GM18526 (cell line): ENCODE measurements around the gene DEAF1.

Experiments used
- POLR2A ChIP-seq: IDR thresholded peaks from 3 replicates; pipeline ENCODE4 v1.6.1; 2011; ENCODE audit not compliant: insufficient read length; ENCODE audit errors: extremely low read depth

Gene DEAF1

DNA sequence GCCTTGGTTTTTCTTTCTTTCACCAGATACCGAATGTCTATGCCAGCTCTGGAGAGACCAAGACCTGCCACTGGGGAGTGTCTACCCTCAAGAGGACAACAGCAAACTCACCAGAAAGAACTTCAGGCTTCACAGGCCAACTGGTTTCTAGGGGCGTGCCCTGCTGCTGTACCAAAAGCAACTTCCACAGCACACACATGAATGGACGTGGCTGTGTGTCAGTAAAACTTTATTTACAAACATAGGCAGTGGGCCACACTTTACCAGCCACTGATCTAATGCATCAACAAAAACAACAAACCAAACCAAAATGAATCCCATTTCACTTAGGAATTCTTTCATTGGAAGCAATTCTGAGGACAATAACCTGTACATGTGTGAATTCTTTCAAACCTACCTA is 16.7 kb downstream of the DEAF1 start:
- no peak for TF ChIP-seq POLR2A

DNA sequence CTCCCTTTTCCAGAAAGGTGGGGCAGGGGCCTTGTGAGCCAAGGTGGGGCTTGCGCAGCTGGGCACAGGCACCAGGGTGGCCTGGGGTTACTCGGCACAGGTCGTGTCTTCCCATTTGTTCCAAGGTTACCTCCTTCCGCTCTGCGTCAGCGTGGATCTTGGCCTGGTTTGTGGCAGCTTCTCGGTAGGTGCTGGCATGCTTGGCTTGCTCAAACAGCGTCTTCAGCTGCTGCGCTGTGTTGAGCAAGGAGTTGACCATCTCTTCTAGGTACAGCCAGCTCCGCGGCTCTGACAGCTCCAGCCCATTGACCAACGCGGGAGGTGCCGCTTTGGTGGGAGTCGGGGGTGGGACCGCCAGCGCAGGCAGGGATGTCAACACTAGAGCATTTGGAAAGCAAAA is 20.6 kb downstream of the DEAF1 start:
- TF ChIP-seq POLR2A: no peak

DNA sequence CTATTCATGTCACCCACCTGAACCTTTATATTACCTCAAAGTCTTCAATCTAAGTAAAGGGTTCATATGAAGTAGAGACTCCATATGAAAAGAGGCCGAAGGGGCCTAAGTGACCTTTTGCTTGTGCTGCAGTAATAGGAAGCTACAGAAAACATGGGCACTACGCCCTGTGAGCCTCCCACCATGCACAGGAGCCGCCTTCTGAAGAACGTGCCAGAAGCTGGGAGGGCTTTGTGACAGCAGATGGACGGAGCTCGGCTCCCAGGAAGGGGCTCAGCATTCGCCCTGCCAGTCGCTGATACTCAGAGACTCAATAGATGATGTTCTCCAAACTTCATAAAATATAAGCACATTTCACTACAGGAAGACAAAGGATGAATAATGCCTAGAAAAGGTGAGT is 21.2 kb downstream of the DEAF1 start:
- no peak for TF ChIP-seq POLR2A

DNA sequence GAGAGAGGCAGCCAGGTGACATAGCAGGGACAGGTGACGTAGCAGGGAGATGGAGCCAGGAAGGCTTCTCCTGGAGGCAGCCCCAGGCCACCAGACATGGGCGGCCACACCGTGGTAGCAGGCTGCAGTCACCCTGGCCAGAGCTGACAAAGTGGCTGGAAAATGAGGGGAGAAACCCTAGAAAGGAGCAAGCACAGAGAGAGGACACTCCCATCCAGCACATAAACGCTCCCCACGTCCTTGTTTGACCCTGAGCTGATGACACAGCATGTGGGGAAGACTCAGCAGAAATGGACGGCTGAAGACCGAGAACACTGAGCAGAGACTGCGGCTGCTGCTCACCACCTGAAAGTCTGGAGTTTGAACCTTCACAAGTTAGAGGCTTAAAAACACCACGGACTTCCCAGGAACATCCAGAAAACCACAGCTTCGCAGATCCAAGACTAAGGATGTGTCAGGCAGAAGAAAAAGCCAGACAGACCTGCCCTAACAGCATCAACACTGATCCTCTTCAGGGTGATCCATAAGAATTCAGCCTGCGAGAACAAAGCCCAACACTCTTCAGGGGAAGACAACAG is 29.2 kb downstream of the DEAF1 start:
- no peak for TF ChIP-seq POLR2A

DNA sequence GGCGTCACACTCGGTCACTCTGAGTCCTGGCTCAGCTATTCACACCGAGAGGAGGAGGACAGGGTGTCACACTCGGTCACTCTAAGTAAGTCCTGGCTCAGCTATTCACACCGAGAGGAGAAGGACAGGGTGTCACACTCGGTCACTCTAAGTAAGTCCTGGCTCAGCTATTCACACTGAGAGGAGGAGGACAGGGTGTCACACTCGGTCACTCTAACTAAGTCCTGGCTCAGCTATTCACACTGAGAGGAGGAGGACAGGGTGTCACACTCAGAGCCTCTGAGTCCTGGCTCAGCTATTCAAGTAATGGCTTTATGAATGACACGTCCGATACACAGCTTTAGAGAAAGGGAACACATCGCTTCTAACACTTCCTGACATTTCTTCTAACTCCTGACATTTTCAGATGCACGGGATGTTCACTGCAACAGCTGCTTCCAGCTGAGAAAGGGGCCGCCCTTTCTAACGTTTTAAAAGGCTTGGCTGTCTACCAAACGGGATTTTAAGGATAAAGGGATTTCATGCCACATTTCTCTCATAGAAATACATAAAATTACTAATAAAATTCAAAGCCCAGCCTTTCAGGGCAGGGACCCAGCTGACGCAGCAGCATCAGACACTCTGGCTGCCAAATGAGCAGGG is 29.8 kb downstream of the DEAF1 start:
- TF ChIP-seq POLR2A: no peak

DNA sequence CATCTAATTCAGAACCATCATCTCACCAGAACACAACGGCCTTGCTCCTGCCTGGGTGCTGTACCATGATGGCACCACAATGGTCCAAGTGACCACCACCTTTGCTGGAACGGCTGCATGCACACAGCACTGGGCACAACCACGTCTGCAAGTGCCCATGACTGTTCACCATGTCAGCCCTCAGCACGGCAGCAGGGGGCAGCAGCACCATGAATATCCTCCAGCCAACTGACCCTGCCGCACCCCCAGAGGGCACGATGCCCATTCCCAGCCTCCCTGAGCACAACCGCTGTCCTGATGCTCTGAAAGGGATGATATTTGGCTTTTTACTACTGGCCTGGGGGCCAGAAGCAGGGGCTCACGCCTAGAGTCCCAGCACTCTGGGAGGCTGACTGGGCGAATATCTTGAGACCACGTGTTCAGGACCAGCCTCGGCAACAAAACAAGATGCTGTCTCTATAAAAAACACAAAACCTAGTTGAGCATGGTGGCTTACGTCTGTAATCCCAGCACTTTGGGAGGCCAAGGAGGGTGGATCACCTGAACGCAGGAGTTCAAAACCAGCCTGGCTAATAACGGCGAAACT is 32.2 kb downstream of the DEAF1 start:
- no peak for TF ChIP-seq POLR2A

DNA sequence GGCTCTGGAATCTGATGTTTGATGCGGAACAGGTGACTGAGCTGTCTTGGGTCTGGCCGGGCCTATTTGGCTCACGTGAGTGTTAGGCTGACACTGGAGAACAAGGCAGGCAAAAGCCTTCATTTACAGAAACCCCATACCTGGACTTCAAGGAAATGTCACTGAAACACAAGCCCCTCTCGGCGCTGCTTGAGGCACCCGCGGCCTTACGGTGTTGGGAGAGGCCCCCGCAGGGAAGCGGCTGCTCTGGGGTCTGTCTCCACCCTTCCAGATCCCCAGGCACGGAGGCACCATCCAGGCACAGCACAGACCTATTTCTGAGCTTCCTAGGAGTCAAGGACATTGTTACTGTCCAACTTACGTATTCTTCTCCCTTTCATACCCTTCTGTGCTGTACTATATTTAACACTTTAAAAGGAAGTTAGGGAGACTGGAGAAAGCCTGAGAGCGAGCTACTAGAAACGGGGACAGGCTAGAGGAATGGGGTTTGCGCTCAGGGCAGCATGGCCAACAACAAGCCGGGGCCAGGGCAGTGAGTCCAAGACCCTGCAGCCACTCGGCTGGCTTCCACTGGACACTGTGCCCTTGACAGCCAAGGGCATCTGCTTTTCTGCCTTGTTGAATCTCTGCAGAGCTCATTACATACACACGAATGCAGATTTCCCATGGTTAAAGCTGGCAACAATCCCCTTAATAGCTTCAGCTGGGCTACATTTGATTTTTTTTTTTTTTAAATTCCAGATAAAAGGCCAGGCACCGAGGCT is 34.2 kb downstream of the DEAF1 start:
- no peak for TF ChIP-seq POLR2A

DNA sequence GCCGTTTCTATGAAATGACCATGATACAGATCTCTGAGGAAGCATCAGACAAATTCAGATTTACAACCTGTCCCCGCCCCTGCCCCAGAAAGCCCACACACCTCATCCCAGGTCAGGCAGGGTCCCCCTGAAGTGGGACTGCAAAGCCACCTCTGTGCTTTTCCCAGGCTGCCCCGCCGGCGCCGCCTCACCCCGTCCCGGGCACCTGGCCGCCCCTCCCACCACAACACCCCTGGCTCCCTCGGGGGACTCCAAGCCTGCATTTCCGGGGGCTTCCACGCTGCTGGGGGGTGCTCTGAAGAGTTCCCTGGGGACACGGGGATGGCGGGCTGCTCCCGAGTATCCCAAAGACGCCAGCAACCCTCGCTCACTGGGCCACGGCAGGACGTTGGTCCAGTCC is 34.7 kb downstream of the DEAF1 start:
- TF ChIP-seq POLR2A: no peak

DNA sequence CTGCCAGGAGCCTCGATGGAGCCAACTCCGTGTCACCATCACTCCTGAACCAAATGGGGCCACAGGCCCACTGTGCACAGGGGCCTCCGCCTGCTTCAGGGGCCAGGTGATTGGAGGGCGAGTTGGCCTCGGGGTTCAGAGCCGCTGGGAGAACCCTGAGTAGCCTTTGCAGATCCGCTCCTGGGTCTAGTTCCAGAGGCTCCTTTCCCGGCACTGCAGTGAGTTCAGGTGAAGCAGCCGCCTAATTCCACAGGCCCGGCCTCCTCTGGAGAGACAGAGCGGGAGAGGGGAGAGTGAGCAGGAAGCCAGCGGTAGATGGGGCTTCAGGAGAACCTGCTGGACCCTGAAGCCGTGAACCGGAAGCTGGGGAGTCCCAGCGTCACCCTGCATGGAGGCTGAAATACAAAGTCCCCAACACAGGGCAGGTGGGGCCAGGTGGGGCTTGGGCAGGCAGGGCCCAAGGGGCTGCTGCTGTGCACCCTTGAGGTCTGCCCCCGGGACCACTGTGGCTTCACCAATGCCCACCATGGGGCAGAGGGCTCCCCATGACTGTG is 35.4 kb downstream of the DEAF1 start:
- TF ChIP-seq POLR2A: no peak

DNA sequence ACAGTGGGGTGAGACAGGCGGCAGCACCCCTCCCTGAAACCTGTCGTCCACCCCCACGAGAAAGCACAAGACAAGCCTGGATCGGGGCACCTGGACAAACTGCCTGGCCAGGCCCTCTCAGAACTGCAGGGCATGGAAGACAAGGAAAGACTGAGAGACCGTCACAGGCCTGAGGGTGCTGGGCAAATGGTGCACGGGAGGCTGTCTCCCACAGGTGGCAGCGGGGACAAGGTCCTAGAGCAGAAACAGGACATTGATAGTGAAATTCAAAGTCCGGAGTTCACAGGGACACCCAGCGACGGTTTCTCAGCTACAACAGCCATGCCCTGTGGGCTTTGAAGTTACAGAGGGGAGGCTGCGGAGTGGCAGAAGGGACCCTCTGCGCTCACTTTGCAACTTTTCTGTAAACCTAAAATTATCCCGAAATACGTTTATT is 37.3 kb downstream of the DEAF1 start:
- no peak for TF ChIP-seq POLR2A

DNA sequence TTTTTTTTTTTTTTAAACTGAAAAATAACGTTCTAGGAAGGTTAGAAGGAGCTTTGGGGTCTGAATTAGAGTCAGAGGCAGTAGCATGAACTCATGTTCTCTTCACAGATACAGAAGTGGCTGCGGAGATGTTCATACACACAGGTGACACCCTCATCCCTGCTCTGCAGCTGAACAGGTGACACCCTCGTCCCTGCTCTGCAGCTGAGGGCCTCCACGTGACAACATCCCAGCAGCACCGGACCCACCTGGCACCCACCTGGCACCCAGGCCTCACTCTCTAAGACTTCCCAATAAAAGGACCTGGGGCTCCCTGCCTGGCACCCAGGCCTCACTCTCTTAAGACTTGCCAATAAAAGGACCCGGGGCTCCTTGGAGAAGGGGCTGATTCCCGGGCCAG is 38.2 kb downstream of the DEAF1 start:
- TF ChIP-seq POLR2A: no peak

DNA sequence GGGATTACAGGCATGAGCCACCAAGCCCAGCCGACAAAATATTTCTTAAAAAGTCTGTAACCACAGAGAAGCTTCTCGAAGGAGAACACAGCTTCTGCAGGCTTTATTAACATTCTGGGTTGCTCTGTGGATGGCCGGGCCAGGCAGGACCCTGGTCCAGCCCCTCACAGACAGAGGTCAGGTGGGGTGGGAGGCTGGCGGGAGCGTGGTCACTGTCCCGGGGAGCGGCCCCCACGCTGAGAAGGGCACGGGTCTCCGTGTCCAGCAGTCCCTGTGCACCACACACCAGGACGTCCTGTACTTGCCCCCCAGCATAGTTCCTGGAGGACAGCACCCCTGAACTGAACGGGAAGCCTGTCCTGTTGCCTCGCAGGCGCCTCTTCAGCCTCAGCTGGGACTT is 38.6 kb downstream of the DEAF1 start:
- TF ChIP-seq POLR2A: no peak

DNA sequence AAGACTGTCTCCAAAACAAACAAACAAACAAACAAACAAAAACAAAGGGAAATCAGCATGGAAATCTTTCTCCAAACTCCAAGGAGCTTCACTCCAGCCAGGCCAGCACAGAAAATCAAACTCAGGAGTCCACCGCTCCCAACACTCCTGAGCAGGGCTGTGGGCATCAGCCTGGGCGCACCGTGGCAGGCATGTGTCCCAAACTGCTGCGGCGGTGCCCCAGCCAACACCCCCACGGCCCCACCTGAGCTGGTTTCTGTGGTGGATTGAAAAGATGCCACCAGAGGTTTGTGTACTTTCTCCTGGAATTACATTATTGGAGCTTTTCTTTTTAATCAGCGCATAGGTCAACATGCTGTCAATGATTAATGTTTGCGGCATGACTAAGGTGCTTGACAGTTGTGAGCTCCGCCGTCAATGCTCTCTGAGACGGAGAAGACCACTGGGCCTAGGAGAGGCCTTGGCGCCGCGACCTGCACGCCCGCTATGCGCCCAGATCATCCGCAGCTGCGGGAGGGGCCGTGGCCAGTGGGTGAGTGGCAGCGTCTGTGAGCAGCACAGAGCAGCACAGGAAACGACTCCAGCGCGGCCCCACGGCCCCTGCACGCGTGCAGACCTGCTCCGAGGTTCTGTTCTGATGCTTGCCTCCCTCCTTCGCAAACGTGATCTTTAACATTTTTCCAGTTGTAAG is 39.8 kb downstream of the DEAF1 start:
- no peak for TF ChIP-seq POLR2A

DNA sequence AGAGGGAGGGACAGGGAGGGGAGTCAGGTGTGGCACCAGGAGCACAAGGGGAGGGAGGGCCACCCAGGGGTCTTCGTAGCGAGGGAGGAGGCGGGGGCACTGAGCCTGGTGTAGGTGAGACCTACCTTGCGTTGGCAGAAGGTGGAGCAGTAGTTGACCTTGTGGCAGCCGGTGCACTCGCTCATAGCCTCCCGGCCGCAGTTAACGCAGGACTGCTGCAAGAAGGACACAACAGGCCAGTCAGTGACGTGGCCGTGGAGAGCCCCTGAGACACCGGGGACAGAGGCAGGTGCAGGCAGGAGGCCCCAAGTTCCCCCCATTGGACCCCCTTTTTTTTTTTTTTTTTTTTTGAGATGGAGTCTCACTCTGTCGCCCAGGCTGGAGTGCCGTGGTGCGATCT is 41.2 kb downstream of the DEAF1 start:
- TF ChIP-seq POLR2A: no peak

DNA sequence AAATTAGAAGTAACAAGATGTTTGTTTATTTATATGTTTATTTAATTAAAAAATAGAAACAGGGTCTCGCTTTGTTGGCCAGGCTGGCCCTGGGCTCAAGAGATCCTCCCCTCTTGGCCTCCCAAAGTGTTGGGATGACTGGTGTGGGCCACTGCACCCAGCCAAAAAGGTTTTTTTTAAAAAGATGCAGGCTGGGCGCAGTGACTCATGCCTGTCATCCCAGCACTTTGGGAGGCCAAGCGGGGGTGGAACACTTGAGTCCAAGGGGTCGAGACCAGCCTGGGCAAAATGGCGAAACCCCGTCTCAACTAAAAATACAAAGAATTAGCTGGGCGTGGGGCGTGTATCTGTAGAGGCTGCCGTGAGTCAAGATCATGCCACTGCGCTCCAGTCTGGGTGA is 44.5 kb downstream of the DEAF1 start:
- TF ChIP-seq POLR2A: no peak
